ENCODE results near the gene TM6SF1.
"Not testable (repeated sequence)": the region's sequence is repeated elsewhere in the genome, so short reads cannot be mapped to it uniquely, and the experiment has no call there.

TM6SF1 gene

GRCh38 chr15:83088876-83089275 is 18.6 kb upstream of the TM6SF1 start:
- DNase-seq (ENCODE audit: low read depth in 2 of 2), result no peak

- no peak for DNase-seq (ENCODE audit: low read depth in 2 of 2)
These were observed 17.0 kb upstream of the TM6SF1 start for GRCh38 chr15:83090465-83090864.

- DNase-seq (ENCODE audit: low read depth in 2 of 2), result not testable (repeated sequence)
These were observed 15.5 kb upstream of the TM6SF1 start for GRCh38 chr15:83091965-83092308.

GRCh38 chr15:83092309-83092976 is 15.0 kb upstream of the TM6SF1 start:
- DNase-seq (ENCODE audit: low read depth in 2 of 2), result no peak

- DNase-seq (ENCODE audit: low read depth in 2 of 2), result no peak
These were observed 12.9 kb upstream of the TM6SF1 start for GRCh38 chr15:83094583-83094982.

- no peak for DNase-seq (ENCODE audit: low read depth in 2 of 2)
These were observed 9.4 kb upstream of the TM6SF1 start for GRCh38 chr15:83098079-83098478.

GRCh38 chr15:83099290-83099689 is 8.2 kb upstream of the TM6SF1 start:
- DNase-seq (ENCODE audit: low read depth in 2 of 2), result no peak

GRCh38 chr15:83100097-83100646 is 7.3 kb upstream of the TM6SF1 start:
- DNase-seq (ENCODE audit: low read depth in 2 of 2), result no peak

- no peak for DNase-seq (ENCODE audit: low read depth in 2 of 2)
These were observed 5.1 kb upstream of the TM6SF1 start for GRCh38 chr15:83102346-83102745.

GRCh38 chr15:83104141-83104540 is 3.3 kb upstream of the TM6SF1 start:
- no peak for DNase-seq (ENCODE audit: low read depth in 2 of 2)

- no peak for DNase-seq (ENCODE audit: low read depth in 2 of 2)
These were observed 2.0 kb upstream of the TM6SF1 start for GRCh38 chr15:83105440-83105839.

GRCh38 chr15:83107841-83108181 is 366 bp downstream of the TM6SF1 start:
- no peak for DNase-seq (ENCODE audit: low read depth in 2 of 2)

GRCh38 chr15:83108266-83109219 is 1.1 kb downstream of the TM6SF1 start:
- peak in 1 of 2 donors; percentile 3 for DNase-seq (ENCODE audit: low read depth in 2 of 2)

- no peak for DNase-seq (ENCODE audit: low read depth in 2 of 2)
These were observed 2.1 kb downstream of the TM6SF1 start for GRCh38 chr15:83109532-83109931.

GRCh38 chr15:83110381-83110780 is 2.9 kb downstream of the TM6SF1 start:
- DNase-seq (ENCODE audit: low read depth in 2 of 2), result no peak

- DNase-seq (ENCODE audit: low read depth in 2 of 2), result no peak
These were observed 3.7 kb downstream of the TM6SF1 start for GRCh38 chr15:83111149-83111548.

GRCh38 chr15:83112233-83112955 is 4.9 kb downstream of the TM6SF1 start:
- DNase-seq (ENCODE audit: low read depth in 2 of 2), result no peak

- DNase-seq (ENCODE audit: low read depth in 2 of 2), result no peak
These were observed 5.5 kb downstream of the TM6SF1 start for GRCh38 chr15:83112956-83113299.

GRCh38 chr15:83113881-83114674 is 6.6 kb downstream of the TM6SF1 start:
- DNase-seq (ENCODE audit: low read depth in 2 of 2), result no peak

- DNase-seq (ENCODE audit: low read depth in 2 of 2), result no peak
These were observed 7.4 kb downstream of the TM6SF1 start for GRCh38 chr15:83114856-83115255.

- no peak for DNase-seq (ENCODE audit: low read depth in 2 of 2)
These were observed 8.0 kb downstream of the TM6SF1 start for GRCh38 chr15:83115410-83115809.

Measured in stimulated activated CD8-positive, alpha-beta memory T cell treated with anti-CD3 and anti-CD28 coated beads, Interleukin-15, amount 100 ng/mL, for 4 hours (primary cell).